Measurements from ENCODE around the gene RBMS1. TPM values are rescaled to one million over a fixed set of nuclear protein-coding genes. Genes with fewer than 3 reads are reported as not detected.

RBMS1 gene
- total RNA-seq, 1 donor from 2014 or later = 10.2 TPM

DNA sequence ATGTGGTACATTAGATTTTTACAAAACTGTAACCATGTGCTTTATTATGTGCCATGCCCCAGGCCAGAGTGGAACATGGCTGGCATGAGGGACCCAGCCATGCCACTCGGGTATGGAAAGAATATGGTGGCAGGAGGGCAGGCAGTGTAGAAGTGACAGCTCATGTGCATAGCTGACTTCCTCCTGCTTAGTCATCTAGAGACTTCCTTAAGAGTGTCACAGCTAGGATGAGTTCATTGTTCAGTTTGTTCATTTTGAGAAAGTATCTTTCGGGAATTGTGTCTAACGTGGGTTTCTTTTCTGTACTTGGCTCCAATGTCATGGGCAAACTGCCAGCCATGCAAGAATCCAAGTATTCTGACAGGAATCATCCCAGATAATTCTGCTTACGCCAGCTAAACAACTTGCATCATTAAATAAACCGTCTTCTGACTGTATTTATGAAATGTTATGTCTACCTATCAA is 199.2 kb downstream of the RBMS1 start:
- FAIRE-seq = no peak
- DNase-seq (ENCODE audit: low spot score in 2 of 2) = no peak

DNA sequence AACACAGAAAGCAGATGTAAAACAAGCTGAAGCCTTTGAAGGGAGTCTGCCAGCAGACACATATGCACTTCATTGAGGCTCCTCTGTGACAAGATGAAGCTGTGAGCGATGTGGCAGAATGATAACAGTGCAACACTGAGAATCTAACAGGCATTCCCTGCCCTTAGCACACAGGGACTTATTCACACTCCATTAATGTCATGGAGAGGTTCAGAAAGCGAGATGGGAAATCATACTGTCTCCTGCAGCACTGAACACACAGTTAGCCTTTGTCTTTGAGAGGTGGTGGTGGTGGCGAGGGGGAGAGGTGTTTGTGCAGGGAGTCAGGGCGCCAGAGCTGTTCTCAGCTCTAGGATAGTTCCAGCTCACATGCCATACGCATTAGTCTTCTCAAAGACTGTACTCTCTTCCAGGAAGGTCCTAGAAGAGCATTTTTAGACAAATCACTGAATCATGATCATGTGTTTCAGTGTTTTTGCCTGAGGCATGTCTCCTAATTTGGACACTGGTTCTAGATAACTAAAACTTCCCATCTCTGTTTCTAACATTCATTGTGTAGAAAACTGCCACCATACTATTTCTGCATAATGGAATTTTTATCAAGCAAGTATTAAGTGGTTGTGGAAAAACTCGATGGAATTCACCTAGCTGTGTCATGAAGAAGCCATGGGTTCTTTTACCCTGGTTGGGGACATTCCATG is 200.1 kb downstream of the RBMS1 start:
- no peak for FAIRE-seq

DNA sequence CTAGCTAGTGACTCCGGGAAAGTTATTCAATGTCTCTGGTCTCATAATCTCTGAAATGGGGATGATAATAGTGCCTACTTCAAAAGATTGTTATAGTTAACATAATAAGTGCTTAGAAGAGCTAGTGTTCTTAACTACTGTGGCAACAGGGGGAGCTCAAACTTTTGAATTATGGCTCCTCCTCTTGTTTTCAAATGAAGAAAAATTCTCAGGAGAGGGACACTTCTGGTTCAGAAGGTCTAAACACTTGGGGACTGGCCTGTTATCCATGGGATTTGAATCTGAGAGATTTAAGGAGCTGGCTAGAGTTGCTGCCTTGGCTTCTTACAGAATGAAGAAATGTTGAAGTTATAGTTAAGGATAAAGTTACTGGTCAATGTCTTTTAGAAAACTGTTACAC is 201.4 kb downstream of the RBMS1 start:
- DNase-seq (ENCODE audit: low spot score in 2 of 2) (no peak), FAIRE-seq (no peak)

More for the DNA sequence above, 200.1 kb downstream of the RBMS1 start:
- DNase-seq (ENCODE audit: low spot score in 2 of 2) = no peak

DNA sequence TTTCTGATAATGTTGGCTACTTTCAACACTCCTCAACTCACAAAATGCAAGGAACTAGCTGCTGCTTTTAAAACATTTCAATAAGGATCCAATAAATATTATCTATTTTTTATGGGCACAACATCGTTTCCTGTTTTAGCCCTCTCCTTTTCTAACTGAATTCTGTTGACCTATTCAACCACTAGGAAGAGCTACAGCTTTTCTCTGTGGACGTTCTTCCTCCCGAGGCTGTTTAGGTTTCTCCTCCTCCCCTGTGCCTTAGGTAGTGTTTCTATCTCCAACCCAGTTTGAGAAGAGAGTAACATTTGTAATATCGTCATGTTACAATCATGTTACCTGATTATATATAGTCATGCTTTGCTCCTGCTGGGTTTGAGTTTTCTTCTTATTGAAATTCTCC is 202.2 kb downstream of the RBMS1 start:
- FAIRE-seq (no peak), DNase-seq (ENCODE audit: low spot score in 2 of 2) (no peak)

DNA sequence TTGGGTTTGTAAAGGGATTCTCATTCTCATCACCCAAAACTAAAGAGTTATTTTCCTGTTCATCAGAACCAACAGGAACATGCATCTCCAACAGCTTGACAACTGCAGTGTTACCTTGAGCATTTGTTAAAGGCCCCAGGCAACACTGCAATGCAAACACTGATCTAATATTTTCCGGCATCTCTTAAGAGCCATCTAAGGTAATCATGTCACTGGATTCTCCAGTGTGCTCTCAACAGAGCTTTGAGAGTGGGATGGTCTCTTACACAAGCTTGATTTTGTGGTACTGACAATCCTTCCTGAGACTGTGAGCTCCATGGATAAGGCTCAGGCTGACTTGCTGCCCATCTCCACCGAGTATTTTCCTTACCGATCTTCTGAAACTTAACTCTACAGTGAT is 203.0 kb downstream of the RBMS1 start:
- FAIRE-seq = no peak

DNA sequence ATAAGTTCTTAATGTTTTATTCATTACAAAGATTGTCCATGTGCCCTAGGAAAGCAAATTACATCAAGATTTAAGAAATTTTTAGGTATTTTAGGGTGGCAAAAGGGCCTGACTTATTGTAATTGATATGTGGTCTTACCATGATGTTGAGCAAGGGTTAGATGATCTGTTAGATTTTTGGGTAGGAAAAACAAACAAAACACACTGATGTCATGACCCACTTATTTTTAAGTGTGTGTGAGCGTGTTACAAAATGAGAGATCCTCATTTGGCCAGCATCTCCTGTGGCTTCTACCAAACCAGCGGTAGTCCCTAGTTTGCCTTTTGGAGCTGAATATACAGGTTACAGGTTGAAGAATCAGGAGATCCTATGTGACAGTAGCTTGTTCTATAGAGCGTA is 203.8 kb downstream of the RBMS1 start:
- no peak for FAIRE-seq
- no peak for DNase-seq (ENCODE audit: low spot score in 2 of 2)

More for the DNA sequence above, 203.0 kb downstream of the RBMS1 start:
- no peak for DNase-seq (ENCODE audit: low spot score in 2 of 2)

DNA sequence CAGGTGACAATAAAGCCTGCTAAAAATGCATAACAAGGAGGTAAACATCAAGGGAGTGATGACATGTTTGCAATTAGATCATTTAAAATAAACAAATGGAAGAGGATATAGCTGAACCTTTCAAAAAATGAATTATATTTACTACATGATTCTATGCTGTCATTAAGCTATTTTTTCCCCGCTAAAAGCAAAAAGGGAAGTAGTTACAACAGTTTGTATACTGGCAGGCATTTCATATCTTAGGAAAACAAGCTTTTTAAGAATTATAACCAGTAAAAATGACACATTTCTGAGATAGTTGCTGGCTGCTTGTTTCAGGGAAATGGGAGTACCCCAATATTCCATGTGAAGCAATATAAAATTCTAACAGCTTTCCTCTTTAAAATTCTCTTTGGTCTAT is 204.5 kb downstream of the RBMS1 start:
- DNase-seq (ENCODE audit: low spot score in 2 of 2) = no peak

DNA sequence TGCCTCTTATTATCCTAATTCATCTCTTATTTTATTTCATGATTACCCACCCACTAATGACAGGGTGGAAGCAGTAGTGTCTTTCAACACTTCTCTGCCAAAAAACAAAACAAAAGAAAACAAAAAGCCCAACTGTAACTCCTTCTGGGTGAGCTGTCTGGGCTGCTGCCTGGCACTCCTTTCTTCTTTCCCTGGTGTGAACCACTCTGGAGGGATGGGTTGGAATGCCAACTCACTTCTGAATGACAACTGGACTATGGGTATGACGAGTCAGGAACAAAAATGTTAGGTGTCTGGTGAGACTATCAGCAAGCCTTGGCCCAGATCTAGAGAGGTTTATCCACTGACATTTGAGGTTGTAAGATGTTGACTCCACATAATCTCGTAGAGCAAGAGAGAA is 205.3 kb downstream of the RBMS1 start:
- FAIRE-seq = no peak
- DNase-seq (ENCODE audit: low spot score in 2 of 2) = no peak

More for the DNA sequence above, 204.5 kb downstream of the RBMS1 start:
- no peak for FAIRE-seq

DNA sequence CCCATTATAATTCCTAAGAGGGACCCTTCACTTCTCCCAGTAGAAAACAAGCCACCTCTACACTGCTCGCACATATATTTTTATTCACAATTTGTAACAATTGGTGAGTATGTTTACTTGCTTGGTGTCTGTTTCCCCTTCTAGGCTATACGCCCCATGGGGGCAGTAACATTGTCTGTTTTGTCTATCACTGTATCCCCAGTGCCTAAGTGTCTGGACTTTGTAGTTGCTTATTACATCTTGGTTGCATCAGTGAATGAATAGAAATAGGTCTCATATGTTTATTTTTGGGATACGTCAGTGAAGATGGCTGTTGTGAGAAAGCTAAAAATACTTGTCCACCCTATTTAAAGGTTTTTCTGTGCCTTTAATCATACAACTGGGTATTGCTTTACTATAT is 206.1 kb downstream of the RBMS1 start:
- DNase-seq (ENCODE audit: low spot score in 2 of 2) (no peak), FAIRE-seq (no peak)

DNA sequence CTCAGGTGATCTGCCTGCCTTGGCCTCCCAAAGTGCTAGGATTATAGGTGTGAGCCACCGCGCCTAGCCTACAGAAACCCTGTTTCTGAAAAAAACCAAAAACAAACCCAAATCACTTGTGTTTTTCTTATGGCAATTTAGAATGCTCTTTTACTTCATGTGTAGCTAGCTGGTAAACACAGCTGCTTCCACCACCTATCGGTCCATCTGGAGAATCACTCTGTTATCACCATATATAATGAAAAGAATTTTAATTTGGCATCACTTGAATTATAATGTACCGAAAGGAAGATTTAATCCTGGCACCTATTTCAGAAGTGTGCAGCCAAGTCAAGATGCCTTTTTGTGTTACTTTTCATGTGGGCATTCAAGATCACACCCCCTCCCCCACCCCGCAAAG is 207.1 kb downstream of the RBMS1 start:
- FAIRE-seq (no peak), DNase-seq (ENCODE audit: low spot score in 2 of 2) (no peak)

DNA sequence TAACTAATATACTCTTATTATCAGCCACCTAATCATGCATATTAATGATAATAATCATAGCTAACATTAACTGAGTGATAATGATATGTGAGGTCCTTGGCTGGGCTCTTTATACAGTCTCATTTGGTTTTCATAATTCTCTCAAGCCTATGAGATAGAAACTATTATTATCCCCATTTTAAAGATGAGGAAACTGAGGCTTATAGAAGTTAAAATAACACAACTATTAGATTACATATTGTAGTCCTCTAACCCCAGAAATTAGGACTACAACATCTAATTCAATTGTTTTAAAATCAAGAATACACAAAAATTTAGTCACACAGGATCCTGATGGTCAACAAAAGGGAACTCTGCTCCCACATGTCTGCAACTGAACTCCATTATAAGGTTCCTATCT is 209.9 kb downstream of the RBMS1 start:
- DNase-seq (ENCODE audit: low spot score in 2 of 2) = no peak
- FAIRE-seq = no peak

DNA sequence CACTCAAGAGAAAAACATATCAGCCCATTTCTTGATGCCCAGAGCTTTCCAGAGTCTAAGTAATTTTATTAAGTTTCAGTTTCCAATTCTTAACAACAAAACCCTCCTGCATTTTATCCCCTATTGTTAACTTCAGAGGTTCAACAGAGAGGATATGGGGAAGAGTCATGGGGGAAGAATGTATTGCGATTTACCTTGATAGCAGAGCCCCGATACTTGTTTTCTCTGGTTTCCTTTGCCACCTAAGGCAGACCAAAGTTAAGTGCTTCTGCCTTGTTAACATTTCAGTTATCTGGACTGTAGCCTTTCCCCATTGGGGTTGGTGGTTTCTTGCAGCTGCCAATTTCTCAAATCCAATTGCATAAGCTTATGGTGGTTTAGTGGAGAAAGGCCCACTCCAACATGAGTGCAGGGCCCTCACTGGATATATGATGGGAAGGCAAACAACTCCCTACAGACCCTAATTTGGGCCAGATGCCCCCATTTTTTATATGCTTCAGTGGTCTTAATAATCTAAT is 211.5 kb downstream of the RBMS1 start:
- FAIRE-seq = no peak

DNA sequence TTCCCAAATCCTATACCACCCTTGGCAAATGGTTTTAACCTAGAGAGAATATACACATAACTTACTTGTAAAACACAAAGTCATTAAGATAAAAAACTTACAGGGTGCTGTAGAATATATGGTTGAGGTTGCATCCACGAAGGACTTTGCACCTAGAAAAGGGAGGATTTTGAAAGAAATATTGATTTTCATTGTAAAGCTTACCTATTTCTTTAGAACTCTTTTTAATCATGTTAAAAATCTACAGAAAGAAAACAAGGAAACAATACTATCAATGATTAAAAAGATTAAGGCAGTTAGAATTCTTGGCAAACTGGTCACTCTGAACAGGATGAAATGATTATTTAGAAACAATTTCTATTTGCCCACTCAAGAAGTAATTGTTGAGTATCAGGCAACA is 212.4 kb downstream of the RBMS1 start:
- FAIRE-seq (no peak), DNase-seq (ENCODE audit: low spot score in 2 of 2) (no peak)

More for the DNA sequence above, 211.5 kb downstream of the RBMS1 start:
- DNase-seq (ENCODE audit: low spot score in 2 of 2) = no peak

DNA sequence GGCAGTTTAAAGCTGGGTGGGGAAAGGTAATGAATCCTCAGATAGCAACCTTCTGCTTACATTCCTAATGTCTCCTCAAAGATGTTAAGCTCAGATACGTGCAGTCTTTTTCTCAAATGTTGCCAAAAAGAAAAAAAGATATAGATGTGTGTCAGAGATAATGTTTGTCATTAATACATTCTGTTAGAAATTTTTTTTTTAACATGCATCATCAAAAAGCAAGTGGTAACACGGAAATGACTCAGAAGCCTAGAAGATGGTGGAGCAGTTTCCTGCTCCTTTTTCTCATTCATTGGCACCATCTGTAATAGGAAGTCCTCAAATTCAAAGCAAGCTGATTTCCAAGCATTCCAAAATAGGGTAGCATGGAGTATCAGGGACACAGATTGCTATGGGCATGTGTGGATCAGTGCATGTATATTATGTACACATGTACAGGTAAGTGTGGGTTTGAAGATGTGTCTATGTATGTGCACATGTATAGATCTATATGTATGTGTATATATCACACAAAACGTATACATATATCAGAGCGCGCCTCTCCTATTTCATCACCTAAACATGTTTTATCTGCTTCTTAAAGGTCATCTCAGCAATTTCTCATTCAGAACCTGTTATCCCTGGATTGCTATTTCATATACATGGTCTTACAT is 213.7 kb downstream of the RBMS1 start:
- DNase-seq (ENCODE audit: low spot score in 2 of 2) (no peak), FAIRE-seq (no peak)

DNA sequence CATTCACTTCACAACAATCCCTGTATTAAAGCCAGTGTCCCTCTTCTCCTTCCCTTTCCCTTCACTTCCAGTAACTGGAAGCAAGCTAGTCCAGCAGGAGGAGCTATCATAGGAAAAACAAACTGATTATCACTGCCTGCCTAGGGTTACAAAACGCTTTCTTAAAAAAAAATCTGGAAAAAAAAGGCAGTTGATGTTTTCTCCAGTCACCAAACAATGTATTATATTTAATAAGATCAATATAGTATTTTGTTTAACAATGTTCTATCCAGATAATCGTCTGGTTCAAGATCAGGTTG is 214.8 kb downstream of the RBMS1 start:
- no peak for FAIRE-seq
- DNase-seq (ENCODE audit: low spot score in 2 of 2) = no peak

DNA sequence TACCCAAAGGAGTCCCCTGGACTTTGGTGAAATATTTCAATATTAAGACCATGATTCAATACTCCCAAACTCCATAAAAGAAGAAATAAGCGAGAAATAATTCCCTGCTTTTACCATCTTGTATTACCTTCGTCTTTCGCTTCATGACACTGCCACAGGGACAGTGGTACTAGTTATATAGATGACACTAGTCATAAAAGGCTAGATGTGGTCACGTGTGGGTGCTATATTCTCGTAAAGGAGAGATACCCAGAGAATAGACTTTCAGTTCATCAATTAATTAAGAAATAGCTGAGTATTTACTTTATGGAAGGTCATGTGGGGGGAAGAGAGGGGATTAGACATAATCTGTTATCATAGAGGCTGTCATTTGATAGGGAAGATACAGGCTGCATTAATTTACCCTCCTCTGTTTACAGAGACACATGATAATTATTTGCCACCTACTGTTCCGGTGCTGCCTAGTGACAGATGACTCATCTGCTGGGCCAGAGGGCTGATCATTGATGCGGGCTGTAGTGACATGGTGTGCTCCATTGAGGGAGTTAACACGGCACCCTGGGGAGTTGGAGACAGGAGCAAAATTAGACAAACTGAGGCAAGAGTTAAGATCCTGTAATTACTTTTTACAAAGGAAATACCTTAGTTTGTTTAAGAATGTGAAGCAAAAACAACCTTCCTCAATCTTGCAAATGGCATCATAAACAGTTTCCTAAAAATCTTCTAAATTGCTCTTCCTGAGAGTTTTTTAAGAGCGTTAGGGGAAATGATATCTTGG is 215.3 kb downstream of the RBMS1 start:
- no peak for DNase-seq (ENCODE audit: low spot score in 2 of 2)
- FAIRE-seq = no peak

DNA sequence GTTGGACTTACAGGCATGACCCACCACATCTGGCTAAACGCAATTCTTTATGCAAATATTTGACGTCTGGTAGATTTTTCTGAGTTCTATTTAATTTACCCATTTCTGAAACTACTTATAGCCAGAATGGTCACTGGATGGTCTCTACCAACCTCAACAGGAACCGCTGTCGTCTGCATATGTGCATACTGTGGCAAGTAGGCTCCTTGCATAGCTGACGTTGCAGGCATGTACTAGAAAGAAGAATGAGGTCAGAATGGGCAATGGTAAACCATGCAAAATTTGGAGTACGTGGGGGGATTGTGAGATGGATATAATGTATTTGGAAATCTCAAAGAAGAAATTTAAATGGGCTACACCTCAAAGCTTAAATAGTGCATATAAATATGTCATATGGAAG is 216.5 kb downstream of the RBMS1 start:
- FAIRE-seq (no peak), DNase-seq (ENCODE audit: low spot score in 2 of 2) (no peak)

DNA sequence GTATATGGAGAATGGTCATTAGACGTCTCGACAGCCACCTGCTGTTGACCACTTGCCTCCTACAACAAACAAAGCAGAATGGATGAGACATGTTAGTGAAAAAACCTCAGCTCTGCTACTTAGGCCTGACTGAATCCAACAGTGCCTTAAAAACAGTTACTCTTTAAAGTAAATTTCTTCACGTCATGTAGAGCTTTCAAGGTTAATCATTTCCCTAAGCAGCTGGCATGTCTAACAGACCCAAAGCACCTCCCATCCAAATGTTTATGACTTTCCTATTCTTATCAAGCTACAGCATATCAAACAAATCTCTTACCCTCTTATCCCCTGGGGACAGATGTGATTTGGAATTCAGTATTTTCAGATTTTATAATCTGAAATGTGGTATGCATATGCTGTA is 218.0 kb downstream of the RBMS1 start:
- DNase-seq (ENCODE audit: low spot score in 2 of 2) (no peak), FAIRE-seq (no peak)

DNA sequence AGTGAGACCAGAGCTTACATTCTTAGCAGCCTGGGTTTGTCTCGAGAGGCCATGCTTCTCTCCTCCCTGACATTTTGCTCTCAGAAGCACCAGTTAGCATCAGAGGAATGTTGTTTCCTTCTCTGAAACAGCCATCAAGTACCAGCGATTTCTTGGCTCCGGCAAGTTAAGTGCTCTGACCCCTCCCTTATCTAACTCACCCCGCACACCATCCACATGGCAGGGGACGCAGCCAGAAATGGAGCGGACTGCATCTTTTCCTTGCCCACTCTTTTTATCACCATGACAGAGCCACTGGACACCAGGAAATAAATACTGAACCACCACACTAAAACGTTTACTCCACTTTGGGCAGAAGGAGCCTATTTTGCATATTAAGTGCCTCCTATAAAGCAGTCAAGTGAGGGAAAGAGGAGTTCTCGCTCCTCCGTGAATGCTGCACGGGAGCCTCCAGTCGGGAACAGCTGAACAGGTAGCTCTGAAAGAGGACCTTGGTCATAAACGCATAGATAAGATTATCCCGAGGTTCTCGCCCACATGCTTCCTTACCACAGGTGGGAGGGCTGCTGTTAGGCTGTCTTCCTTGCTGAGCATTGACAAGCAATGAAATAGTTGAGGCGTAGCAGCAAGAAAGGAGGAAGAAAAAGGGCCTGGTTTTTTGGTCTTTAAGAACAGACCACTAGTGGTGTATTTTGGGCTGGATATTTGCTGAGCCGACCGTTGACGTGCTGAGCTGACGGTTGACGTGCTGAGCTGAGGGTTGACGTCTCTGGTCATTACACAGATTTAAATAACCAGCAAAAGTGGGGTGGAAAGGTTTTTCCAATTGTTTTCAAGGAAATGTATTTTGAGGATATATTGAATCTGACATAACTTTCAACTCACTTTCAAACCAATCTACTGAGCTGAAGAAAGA is 222.2 kb downstream of the RBMS1 start:
- no peak for DNase-seq (ENCODE audit: low spot score in 2 of 2)
- FAIRE-seq = no peak

DNA sequence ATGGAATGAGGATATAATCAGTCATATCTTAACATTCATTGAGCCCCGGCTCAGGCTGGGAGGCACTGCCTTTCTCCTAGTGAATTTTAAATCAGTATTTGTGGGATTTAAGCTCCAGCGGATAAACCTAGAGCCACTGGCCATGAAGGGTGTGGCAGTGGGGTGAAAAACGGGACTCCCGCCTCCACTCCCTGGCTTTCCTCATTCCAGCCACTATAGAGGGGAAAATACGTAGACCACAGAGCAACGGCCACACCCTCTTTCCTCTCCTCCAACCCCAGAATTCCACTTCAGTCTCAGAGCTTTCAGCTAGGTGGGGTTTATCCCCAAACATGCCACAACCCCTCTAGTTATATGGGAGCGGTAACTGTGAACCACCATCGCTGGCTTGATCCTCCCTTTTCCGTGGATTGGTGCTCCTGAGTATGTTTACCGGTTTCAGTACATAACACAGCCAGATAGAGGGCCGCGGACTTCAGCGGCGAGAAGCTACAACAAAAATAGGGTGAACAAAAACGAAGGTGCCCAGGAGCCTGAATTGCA is 223.0 kb downstream of the RBMS1 start:
- FAIRE-seq (no peak), DNase-seq (ENCODE audit: low spot score in 2 of 2) (no peak)
